GM10266 (cell line): ENCODE data around the gene CHST3.

Experiments
- DNase-seq: peaks from one replicate; pipeline ENCODE4 v3.0.0; 2012; ENCODE audit errors: extremely low spot score
- TF ChIP-seq, protein P1 (sequence below): IDR thresholded peaks from 2 replicates; pipeline ENCODE4 v1.5.1; 2012; ENCODE audit warnings: mild to moderate bottlenecking, low read depth; ENCODE audit not compliant: control insufficient read depth, insufficient read depth; ENCODE audit errors: missing control alignments

CHST3 gene

DNA sequence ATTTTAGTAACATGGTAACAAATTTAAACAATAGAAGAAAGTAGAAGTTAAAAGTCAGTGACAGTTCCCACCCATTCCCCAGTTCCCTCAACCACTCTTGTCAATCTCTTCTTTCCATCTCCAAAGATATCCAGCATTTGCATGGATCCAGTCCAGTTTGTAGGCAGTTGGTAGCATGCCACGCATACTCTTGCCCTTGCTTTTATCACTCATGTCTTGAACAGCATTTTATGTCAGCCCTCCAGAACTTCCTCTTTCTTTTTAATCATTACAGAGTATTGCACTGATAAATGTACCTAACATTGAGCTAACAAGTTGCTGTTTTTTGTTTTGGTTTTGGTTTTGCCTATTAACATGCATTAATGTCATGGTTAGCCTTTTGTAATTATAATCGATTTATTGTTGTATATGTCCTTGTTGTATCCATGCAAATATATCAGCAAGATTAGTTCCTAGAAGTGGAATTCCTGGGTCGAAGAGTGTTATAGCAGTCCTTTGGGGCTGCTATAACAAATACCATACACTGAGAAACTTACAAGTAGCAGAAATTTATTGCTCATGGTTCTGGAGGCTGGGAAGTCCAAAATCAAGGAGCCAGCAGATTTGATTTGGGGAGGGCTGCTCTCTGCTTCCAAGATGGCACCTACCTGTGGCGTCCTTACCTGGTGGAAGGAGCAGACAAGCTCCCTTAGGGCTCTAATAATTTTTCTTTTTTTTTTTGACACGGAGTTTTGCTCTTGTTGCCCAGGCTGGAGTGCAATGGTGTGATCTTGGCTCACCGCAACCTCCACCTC lies 25.7 kb downstream of the CHST3 start:
- no peak for DNase-seq
- TF ChIP-seq, protein P1, sequence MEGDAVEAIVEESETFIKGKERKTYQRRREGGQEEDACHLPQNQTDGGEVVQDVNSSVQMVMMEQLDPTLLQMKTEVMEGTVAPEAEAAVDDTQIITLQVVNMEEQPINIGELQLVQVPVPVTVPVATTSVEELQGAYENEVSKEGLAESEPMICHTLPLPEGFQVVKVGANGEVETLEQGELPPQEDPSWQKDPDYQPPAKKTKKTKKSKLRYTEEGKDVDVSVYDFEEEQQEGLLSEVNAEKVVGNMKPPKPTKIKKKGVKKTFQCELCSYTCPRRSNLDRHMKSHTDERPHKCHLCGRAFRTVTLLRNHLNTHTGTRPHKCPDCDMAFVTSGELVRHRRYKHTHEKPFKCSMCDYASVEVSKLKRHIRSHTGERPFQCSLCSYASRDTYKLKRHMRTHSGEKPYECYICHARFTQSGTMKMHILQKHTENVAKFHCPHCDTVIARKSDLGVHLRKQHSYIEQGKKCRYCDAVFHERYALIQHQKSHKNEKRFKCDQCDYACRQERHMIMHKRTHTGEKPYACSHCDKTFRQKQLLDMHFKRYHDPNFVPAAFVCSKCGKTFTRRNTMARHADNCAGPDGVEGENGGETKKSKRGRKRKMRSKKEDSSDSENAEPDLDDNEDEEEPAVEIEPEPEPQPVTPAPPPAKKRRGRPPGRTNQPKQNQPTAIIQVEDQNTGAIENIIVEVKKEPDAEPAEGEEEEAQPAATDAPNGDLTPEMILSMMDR = no peak

DNA sequence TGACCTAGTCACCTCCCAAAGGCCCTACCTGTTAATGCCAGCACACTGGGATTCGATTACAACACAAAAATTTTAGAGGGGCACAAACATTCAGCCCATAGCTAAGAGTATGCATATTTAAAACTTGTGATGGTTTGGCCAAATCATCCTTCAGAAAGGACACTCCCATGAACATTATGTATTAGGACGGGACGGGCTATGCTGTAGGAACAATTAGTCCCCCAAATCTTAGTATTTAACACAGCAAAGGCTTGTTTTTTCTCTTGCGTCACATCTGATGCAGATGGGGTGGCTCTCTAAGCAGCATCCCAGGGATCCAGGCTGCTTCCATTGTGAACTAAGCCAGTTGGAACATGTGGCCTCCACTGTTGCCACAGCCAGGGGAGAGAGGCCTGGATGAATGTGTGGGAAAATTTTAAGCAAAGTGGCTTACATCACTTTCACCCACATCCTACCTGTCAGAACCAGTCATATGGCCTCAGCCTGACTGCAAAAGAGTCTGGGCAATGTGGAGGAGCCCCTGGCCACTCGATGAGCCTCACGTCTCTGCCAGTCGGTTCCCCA lies 26.6 kb downstream of the CHST3 start:
- TF ChIP-seq, protein P1 = no peak
- DNase-seq = no peak

DNA sequence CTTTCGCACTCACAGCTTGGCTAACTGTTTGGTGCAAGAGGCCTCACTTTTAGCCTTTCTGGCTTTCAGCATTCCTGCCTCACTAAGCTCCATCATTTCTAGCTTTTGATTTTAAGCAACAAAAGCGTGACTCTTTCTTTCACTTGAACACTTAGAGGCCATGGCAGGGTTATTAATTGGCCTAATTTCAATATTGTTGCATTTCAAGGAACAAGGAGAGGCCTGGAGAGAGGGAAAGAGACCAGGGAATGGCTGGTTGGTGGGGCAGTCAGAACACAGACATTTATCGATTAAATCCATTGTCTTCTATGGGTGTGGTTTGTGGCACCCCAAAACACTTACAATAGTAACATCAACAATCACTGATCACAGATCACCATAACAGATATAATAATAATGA lies 31.3 kb downstream of the CHST3 start:
- TF ChIP-seq, protein P1 = no peak

DNA sequence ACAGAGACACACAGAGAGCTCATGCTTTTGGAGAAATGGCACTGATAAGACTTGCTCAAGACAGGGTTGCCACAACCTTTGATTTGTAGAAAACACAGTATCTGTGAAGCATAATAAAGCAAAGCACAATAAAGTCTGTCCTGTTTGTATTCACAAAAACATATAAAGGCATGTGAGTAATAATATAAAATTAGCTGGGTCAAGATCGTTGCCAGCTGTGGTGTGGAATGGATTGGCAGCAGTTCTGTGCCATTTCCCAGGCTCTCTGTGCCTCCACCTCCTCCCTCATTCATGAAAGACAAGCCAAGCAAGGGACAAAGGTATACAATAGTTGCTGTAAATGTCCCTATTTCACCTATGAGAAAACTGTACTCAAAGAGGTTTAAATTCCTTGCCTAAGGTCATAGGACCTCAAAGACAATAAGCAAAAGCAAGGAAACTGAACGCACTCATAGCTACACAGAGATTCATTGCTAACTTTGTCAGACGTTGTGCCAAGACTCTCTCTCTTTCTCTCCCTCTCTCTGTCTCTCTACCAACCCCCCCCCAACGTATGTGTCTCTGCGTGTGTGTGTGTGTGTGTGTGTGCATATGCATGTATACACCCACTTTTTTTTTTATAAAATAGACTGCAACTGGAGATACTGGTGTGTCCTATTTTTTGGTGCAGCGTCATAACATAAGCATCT lies 31.8 kb downstream of the CHST3 start:
- no peak for DNase-seq
- TF ChIP-seq, protein P1 = no peak

More for the DNA sequence above, 31.3 kb downstream of the CHST3 start:
- no peak for DNase-seq

DNA sequence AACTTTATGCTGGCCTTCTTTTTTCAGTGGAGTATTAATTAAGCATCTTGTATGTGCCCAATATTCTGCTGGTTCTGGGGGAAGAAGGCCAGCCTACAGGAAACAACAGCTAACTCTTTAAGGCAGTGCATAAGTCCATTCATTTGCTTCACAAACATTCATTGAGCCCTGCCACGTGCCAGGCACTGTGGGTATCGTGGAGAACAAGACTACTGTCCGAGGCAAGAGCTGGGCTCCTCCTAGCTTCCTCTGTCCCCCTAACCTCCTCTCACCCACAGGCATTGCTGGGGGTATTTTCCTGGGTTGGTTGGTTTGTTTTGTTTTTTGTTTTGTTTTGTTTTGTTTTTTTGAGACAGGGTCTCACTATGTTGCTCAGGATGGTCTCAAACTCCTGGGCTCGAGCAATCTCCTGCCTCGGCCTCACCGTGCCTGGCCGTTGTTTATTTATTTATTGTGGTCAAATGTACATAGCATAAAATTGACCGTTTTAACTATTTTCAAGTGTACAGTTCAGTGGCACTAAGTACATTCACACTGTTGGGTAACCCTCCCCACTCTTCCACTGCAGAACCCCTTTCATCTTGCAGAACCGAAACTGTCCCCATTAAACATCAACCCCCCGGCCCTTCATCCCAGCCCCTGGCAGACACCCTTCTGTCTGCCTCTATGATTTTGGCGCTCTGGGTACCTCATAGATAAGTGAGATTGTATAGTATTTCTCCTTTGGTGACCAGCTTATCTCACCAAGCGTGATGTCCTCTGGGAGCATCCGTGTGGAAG lies 32.6 kb downstream of the CHST3 start:
- TF ChIP-seq, protein P1 = no peak
- DNase-seq = no peak

DNA sequence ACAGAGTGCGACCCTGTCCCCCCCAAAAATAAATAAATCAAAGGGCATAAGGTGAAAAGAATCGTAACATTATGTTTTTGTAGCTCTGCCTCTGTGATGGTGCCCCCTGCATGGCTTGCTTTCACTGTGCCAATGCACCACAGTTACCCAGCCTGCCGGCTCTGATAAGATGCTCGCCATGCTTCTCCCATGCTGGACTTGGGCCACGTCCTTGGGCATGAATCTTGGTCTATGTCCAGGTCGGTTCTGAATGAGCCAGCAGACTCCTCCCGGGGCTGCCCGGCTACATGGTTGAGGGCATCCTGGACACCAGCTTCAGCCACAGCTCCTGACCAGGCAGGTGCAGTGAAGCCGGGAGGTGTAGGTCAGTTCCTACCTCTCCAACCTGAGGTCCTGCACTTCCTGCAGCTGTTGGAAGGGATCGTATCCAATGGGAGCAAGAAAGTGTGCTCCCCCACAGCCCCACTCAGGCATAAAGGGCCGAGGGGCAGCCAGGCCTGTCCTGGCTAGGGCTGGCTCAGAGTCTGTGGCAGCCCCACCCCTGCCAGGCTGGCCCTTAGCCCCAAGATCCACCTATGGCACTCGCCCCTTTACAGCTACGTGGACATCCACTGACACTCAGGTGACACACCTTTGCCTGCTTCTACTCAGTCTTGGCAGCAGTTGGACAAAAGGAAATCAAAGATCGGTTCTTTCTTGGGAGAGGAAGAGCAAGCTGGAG lies 34.1 kb downstream of the CHST3 start:
- TF ChIP-seq, protein P1 = no peak
- no peak for DNase-seq
